BJ (cell line): ENCODE results near the gene PACS2. TPM values are rescaled to one million over a fixed set of nuclear protein-coding genes. Genes with fewer than 3 reads are reported as not detected.

Experiments used
- CTCF ChIA-PET: fragments of 350-600 bp; formaldehyde crosslinking; extraction: SDS; loops from one replicate; lab custom pipeline; 2021; ENCODE audit warnings: antibody characterized with exemption, inconsistent platforms; lab: Yijun Ruan, JAX
- POLR2A ChIA-PET: fragments of 300-600 bp; sonication (Branson Sonifier 250); formaldehyde crosslinking; extraction: SDS; loops from one replicate; lab custom pipeline; 2021; ENCODE audit warnings: antibody characterized with exemption; lab: Charles Lee
- DNase-seq: peaks from one replicate; pipeline ENCODE4 v3.0.0-alpha.2; 2011; ENCODE audit warnings: low read depth
- H3K27me3 ChIP-seq: 2 replicates; pipeline ENCODE4 v1.6.0; 2011; ENCODE audit warnings: low read length; ENCODE audit not compliant: control insufficient read depth, insufficient read depth
- H3K36me3 ChIP-seq: 2 replicates; pipeline ENCODE4 v1.5.1; 2011; ENCODE audit warnings: low read length; ENCODE audit not compliant: control insufficient read depth, insufficient read depth
- H3K4me3 ChIP-seq: 2 replicates; pipeline ENCODE4 v1.5.1; 2011; ENCODE audit warnings: low read depth, mild to moderate bottlenecking, control low read depth, low read length
- polyA plus RNA-seq: library from polyadenylated mRNA; depleted of rRNA; stranded (reverse); fragments of >200 nt; gene quantifications from 2 replicates; pipeline ENCODE4 v1.2.3, GENCODE V29; 2011
- TF ChIP-seq, protein P1 (sequence below): IDR thresholded peaks from 2 replicates; pipeline ENCODE4 v1.5.1; 2011; ENCODE audit warnings: low read depth, mild to moderate bottlenecking, control low read depth, inconsistent platforms, low read length, moderate library complexity; ENCODE audit not compliant: insufficient read depth

The PACS2 gene
- polyA plus RNA-seq, 1 experiment = 21.4 TPM

DNA sequence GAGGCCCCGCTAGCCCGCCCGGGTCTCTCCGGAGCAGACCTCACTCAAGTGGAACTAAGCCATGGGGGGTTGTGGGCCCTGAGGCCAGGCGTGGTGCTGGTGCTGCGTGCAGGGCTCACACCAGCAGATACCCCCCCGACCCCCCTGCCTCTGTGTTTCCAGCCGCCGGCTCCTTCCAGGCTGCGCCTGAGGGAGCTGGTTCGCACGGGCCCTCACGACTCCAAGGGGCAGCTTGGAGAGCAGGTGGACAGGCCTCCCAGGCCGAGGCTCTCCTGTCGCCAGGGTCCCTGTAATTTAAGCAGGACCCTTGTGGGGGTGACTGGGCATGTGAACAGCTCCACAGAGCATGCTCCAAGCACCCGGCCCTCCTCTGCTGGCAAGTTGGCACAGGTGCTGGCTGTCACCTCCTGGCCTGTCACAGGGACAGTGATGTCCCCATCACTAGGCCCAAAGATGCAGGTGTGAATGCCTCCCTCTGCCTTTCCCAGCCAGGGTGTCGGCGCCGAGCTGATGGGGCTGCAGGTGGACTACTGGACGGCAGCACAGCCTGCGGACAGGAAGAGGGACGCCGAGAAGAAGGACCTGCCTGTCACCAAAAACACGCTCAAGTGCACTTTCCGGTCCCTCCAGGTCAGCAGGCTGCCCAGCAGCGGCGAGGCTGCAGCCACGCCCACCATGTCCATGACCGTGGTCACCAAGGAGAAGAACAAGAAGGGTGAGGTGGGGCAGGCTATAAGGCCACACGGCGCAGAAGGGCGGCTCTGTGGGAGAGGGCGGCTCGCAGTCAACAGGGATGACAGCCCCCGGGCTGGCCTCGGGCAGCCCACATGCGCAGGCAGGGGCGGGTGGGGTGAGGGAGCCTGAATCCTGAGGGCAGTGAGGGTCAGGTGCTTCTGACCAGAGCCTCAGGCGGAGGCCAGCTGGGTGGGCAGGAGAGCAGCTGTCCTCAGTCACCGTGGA is 77.9 kb downstream of the PACS2 start:
- CTCF ChIA-PET = no interaction called here

DNA sequence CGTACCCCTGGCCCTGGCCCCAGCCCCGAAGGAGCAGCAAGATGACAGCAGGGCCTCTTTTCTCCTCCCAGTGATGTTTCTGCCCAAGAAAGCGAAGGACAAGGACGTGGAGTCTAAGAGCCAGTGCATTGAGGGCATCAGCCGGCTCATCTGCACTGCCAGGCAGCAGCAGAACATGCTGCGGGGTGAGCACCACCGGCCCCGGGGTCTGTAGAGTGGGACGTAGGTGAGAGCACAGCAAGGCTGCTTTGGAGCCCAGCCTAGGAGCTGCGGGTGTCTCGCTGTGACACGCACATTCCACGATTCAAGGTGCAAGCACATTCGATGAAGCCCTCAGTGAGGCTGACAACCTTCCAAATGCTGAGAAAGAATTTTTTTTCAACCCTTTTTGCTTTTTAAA is 78.6 kb downstream of the PACS2 start:
- no peak for DNase-seq
- ChIA-PET CTCF (no interaction called here), POLR2A (no interaction called here)
- H3K36me3 ChIP-seq = peaks cover 4% of the 10 kb centered on the region; the same call in 1 of the 2 replicates
- TF ChIP-seq, protein P1, sequence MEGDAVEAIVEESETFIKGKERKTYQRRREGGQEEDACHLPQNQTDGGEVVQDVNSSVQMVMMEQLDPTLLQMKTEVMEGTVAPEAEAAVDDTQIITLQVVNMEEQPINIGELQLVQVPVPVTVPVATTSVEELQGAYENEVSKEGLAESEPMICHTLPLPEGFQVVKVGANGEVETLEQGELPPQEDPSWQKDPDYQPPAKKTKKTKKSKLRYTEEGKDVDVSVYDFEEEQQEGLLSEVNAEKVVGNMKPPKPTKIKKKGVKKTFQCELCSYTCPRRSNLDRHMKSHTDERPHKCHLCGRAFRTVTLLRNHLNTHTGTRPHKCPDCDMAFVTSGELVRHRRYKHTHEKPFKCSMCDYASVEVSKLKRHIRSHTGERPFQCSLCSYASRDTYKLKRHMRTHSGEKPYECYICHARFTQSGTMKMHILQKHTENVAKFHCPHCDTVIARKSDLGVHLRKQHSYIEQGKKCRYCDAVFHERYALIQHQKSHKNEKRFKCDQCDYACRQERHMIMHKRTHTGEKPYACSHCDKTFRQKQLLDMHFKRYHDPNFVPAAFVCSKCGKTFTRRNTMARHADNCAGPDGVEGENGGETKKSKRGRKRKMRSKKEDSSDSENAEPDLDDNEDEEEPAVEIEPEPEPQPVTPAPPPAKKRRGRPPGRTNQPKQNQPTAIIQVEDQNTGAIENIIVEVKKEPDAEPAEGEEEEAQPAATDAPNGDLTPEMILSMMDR = no peak
- no peak overlapping the region for H3K4me3 ChIP-seq
- H3K27me3 ChIP-seq = no peaks in the 10 kb centered on the region

More for the DNA sequence above, 77.9 kb downstream of the PACS2 start:
- peaks cover 7% of the 10 kb centered on the region; the same call in 1 of the 2 replicates for H3K36me3 ChIP-seq
- no peak for DNase-seq
- no peaks in the 10 kb centered on the region for H3K27me3 ChIP-seq
- TF ChIP-seq, protein P1 = no peak
- no peak overlapping the region for H3K4me3 ChIP-seq
- POLR2A ChIA-PET = no interaction called here

DNA sequence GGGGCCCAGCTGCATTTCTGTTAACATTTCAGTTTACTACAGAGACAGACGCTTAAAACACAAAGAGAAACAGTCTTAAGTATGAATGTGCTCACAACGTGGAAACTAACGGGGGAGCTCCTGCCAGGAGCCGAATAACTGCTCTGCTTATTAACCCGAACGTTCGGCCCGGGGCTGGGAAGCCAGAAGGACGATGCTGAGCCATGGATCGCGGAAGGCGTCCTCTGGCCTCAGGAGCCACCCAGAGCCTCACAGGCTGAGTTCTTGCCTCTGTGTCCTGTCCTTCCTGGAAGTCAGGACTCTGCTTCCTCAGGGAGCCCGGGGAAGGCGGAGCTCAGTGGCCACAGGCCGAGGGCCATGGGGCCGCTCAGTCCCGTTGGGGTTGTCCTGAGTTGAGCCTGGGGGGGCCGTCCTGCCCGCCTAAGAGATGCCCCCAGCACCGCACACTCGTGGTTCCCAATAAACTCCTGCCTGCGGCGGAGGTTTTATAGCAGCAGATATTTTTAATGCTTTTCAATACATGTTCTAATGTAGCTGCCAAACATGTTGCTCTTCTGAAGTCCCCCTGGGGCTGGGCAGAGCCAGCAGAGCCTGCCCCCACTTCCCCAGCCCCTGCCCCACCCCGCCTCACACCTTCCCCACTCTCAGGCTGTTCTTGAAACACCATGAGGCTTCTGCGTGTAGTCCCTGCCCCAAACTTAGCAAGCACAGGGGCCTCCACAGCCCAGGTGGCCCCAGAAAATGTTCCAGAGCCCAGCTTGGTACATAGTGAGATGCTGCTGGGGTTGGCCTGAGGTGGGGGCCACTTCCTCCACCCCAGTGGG is 80.4 kb downstream of the PACS2 start:
- ChIA-PET POLR2A (no interaction called here), CTCF (interaction anchor here (0.6 to 1.2 kb wide), 2 partner anchors 24 to 96 kb away, joined by 3 read pairs; no protein-coding TSS in a partner anchor)
- TF ChIP-seq, protein P1 = no peak
- H3K36me3 ChIP-seq = peaks cover 6% of the 10 kb centered on the region
- DNase-seq = no peak
- H3K27me3 ChIP-seq = no peaks in the 10 kb centered on the region
- no peak overlapping the region for H3K4me3 ChIP-seq

DNA sequence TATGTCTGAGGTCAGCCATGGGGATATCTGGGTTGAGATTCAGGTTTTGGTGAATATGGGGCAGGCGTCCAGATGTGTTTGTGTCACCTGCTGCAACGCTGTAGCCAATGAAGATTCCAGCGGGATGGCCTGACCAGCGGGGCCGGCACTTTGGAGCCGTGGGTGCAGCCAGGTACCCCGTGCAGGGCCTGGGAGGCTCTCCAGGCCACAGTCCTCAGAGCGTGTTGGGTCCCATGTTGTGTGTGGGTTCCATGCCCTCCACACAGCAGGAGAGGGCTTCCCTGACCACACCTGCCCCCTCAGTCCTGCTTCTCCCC is 80.9 kb downstream of the PACS2 start:
- peaks cover 5% of the 10 kb centered on the region for H3K36me3 ChIP-seq
- TF ChIP-seq, protein P1 = no peak
- no peaks in the 10 kb centered on the region for H3K27me3 ChIP-seq
- no peak for DNase-seq
- POLR2A ChIA-PET = no interaction called here
- CTCF ChIA-PET = no interaction called here
- H3K4me3 ChIP-seq = no peak overlapping the region
